K562 (cell line): ENCODE results near the gene RIC3. TPM values are rescaled to one million over a fixed set of nuclear protein-coding genes. Genes with fewer than 3 reads are reported as not detected.

Experiments used
- ATAC-seq: fragments of 200-7000 bp; cut with Tn5 transposase; 3 replicates; pipeline ENCODE4 v1.9.1; 2020; ENCODE audit warnings: moderate library complexity
- BruUV-seq: library from RNA; stranded (reverse); fragments of 400-500 nt; replicated peaks from 2 replicates; lab custom pipeline; 2021; lab: Mats Ljungman, UMichigan
- CTCF ChIA-PET: fragments of 300-600 bp; formaldehyde crosslinking; extraction: SDS; loops from one replicate; lab custom pipeline; 2021; ENCODE audit warnings: low intra/inter-chr PET ratio; lab: Yijun Ruan, JAX
- POLR2A ChIA-PET: fragments of 300-600, 350-650 bp; sonication (Branson Sonifier 250); formaldehyde crosslinking; extraction: SDS; loops from one replicate; lab custom pipeline; 2021; ENCODE audit warnings: antibody characterized with exemption, inconsistent platforms; lab: Yijun Ruan, JAX
- DNase-seq, 4 experiments: peaks; one replicate each; pipeline versions ENCODE4 v3.0.0 to v3.0.0-alpha.2; 2011 to 2018; ENCODE audit warnings: low spot score in 3 of 4, mixed read lengths in 3 of 4; ENCODE audit errors: extremely low read depth in 1 of 4
- FAIRE-seq: peaks from 2 replicates; lab custom pipeline; 2011; peaks lifted over from hg19 to GRCh38; lab: Jason Lieb, UNC
- H2AFZ ChIP-seq: 2 replicates; pipeline ENCODE4 v1.6.0; 2011; ENCODE audit warnings: low read depth, low read length, control low read depth, inconsistent platforms
- H3K27ac ChIP-seq: fragments of 200-600 bp; 3 replicates; pipeline ENCODE4 v1.8.0; 2011; ENCODE audit warnings: low read depth, mild to moderate bottlenecking, control low read depth, inconsistent platforms, low read length, moderate library complexity, mixed read lengths; ENCODE audit errors: extremely low read depth
- H3K27me3 ChIP-seq, 2 experiments: fragments of 300-600 bp in 1 of 2; 2 replicates in 1 of 2; 3 replicates in 1 of 2; pipeline versions ENCODE4 v1.6.0 to v1.8.0; 2011; ENCODE audit warnings: inconsistent platforms in 2 of 2, low read length in 2 of 2, mild to moderate bottlenecking in 1 of 2, mixed read lengths in 1 of 2, moderate library complexity in 1 of 2; ENCODE audit not compliant: control insufficient read depth in 2 of 2, insufficient read depth in 2 of 2
- H3K36me3 ChIP-seq: fragments of 300-600 bp; 3 replicates; pipeline ENCODE4 v1.8.0; 2011; ENCODE audit warnings: mild to moderate bottlenecking, low read length, inconsistent platforms; ENCODE audit not compliant: control insufficient read depth, insufficient read depth
- H3K4me1 ChIP-seq, 2 experiments: fragments of 200-600 bp in 1 of 2; replicated peaks in 1 of 2; 2 replicates in 1 of 2; 3 replicates in 1 of 2; pipeline versions ENCODE4 v1.5.1 to v1.8.0; 2011; ENCODE audit warnings: inconsistent platforms in 2 of 2, low read length in 2 of 2, mild to moderate bottlenecking in 1 of 2, mixed read lengths in 1 of 2, moderate library complexity in 1 of 2; ENCODE audit not compliant: control insufficient read depth in 2 of 2, insufficient read depth in 2 of 2
- H3K4me2 ChIP-seq: 2 replicates; pipeline ENCODE4 v1.6.1; 2011; ENCODE audit warnings: low read length, control low read depth, inconsistent platforms, mixed read lengths; ENCODE audit not compliant: insufficient read depth
- H3K4me3 ChIP-seq: fragments of 200-600 bp; sonication (generic), shearing (Covaris generic); 2 replicates; pipeline ENCODE4 v1.5.1; 2016; ENCODE audit warnings: control low read depth, inconsistent platforms
- H3K79me2 ChIP-seq: fragments of 200-600 bp; 3 replicates; pipeline ENCODE4 v1.8.0; 2011; ENCODE audit warnings: low read length, inconsistent platforms; ENCODE audit not compliant: control insufficient read depth, insufficient read depth
- H3K9ac ChIP-seq, 2 experiments: 2 replicates each; pipeline versions ENCODE4 v1.6.0 to v1.6.1; 2011; ENCODE audit warnings: low read depth in 2 of 2, low read length in 2 of 2, control low read depth in 1 of 2, inconsistent platforms in 1 of 2, mild to moderate bottlenecking in 1 of 2, mixed read lengths in 1 of 2; ENCODE audit not compliant: insufficient read depth in 1 of 2
- H3K9me1 ChIP-seq: one replicate; pipeline ENCODE4 v1.6.0; 2011; ENCODE audit warnings: inconsistent platforms, mild to moderate bottlenecking, low read length, moderate library complexity; ENCODE audit not compliant: control insufficient read depth, insufficient read depth
- H3K9me3 ChIP-seq: replicated peaks from 2 replicates; pipeline ENCODE4 v1.5.1; 2011; ENCODE audit warnings: low read depth, low read length, inconsistent platforms; ENCODE audit not compliant: control insufficient read depth, insufficient read depth
- H4K20me1 ChIP-seq: replicated peaks from 2 replicates; pipeline ENCODE4 v1.6.1; 2011; ENCODE audit warnings: low read length, inconsistent platforms, mixed read lengths; ENCODE audit not compliant: control insufficient read depth, insufficient read depth
- ILF3 ChIP-seq: fragments of 450-650 bp; IDR thresholded peaks from 2 replicates; pipeline ENCODE4 v1.6.1; 2018; ENCODE audit warnings: antibody characterized with exemption, mild to moderate bottlenecking, moderate library complexity, borderline replicate concordance
- POLR2AphosphoS5 ChIP-seq: IDR thresholded peaks from 2 replicates; pipeline ENCODE4 v1.6.1; 2011; ENCODE audit warnings: mild to moderate bottlenecking, low read depth, low read length, moderate library complexity; ENCODE audit not compliant: control insufficient read depth, insufficient read depth
- POLR3G ChIP-seq: IDR thresholded peaks from 2 replicates; pipeline ENCODE4 v1.6.1; 2011; ENCODE audit not compliant: insufficient read length, insufficient replicate concordance; ENCODE audit errors: extremely low read depth
- RAD21 ChIP-seq, 2 experiments: fragments of 250-450 bp in 1 of 2; fragments of 450-650 bp in 1 of 2; sonication (Bioruptor Pico) in 1 of 2; formaldehyde crosslinking in 1 of 2; IDR thresholded peaks in 1 of 2; conservative IDR thresholded peaks in 1 of 2; 2 replicates each; pipeline versions ENCODE4 v1.4.0 to v1.8.0; 2020 to 2022; ENCODE audit warnings: mild to moderate bottlenecking in 2 of 2, moderate library complexity in 1 of 2
- RCOR1 ChIP-seq, 2 experiments: IDR thresholded peaks; 2 replicates each; pipeline ENCODE4 v1.6.1; 2012; ENCODE audit warnings: low read depth in 2 of 2, low read length in 2 of 2, borderline replicate concordance in 1 of 2, improper control_type of control experiment in 1 of 2
- SMARCE1 ChIP-seq: fragments of 450-650 bp; IDR thresholded peaks from 2 replicates; pipeline ENCODE4 v1.7.1; 2016; ENCODE audit warnings: mild to moderate bottlenecking
- TEAD1 ChIP-seq, 2 experiments: fragments of 450-650 bp in 1 of 2; sonication (generic) in 1 of 2; formaldehyde crosslinking; IDR thresholded peaks; 2 replicates each; pipeline versions ENCODE4 v1.4.0 to v1.8.0; 2020 to 2022; ENCODE audit warnings: mild to moderate bottlenecking in 2 of 2, missing genetic modification reagents in 1 of 2
- WGBS: fragments of 100-300 bp; shearing (Covaris generic); methylation state at CpG from one replicate; pipeline ENCODE4 v1.1.6; 2016; ENCODE audit warnings: low coverage, mixed read lengths; ENCODE audit not compliant: insufficient coverage; ENCODE audit errors: missing lambda C conversion rate; 5-methylcytosine and 5-hydroxymethylcytosine counted together
- in situ Hi-C: fragments of 300-500 bp; cut with MboI; formaldehyde crosslinking; loops from 4 replicates; pipeline ENCODE4 v1.15.0; 2018; ENCODE audit warnings: inconsistent platforms, mixed read lengths
- intact Hi-C: fragments of 100-400 bp; cut with micrococcal nuclease; formaldehyde crosslinking; loops from 2 replicates; pipeline ENCODE4 v1.14.2; 2022
- polyA plus RNA-seq, 8 experiments: library from polyadenylated mRNA; depleted of rRNA in 4 of 8; stranded (reverse) in 5 of 8; unstranded in 3 of 8; fragments of >200 nt; fragmentation: Nextera tagmentation in 2 of 8; fragmentation: Illumina TruSeq in 1 of 8; extraction: Ambion mirVana in 2 of 8; extraction: Trizol in 1 of 8; gene quantifications; 2 replicates each; pipeline versions ENCODE4 v1.2.1 to v1.2.3, GENCODE V29; 2011 to 2014; ENCODE audit warnings: inconsistent platforms in 1 of 8, missing spikeins in 1 of 8
- total RNA-seq, 7 experiments: library from RNA; depleted of rRNA in 6 of 7; stranded (reverse); fragments of >200 nt in 6 of 7; fragmentation: Illumina TruSeq in 2 of 7; extraction: Trizol in 2 of 7; gene quantifications; 2 replicates each; pipeline versions ENCODE4 v1.2.1 to v1.2.3, GENCODE V29; 2011 to 2021; ENCODE audit warnings: low replicate concordance in 1 of 7
- TF ChIP-seq, protein P1 (sequence below), 3 experiments: IDR thresholded peaks in 2 of 3; conservative IDR thresholded peaks in 1 of 3; 2 replicates each; pipeline ENCODE4 v1.5.1; 2011 to 2012; ENCODE audit warnings: low read length in 3 of 3, mild to moderate bottlenecking in 3 of 3, control low read depth in 2 of 3, improper control_type of control experiment in 1 of 3, inconsistent platforms in 1 of 3, low read depth in 1 of 3, mixed read lengths in 1 of 3, moderate library complexity in 1 of 3; ENCODE audit not compliant: insufficient read depth in 2 of 3

RIC3 gene
- total and polyA plus RNA-seq, 9 of the 15 experiments (the other 6 are each of a cell fraction or from before 2014, with no cell fraction given): 0.03 to 0.16 (median 0.05) TPM; not detected in 4

DNA sequence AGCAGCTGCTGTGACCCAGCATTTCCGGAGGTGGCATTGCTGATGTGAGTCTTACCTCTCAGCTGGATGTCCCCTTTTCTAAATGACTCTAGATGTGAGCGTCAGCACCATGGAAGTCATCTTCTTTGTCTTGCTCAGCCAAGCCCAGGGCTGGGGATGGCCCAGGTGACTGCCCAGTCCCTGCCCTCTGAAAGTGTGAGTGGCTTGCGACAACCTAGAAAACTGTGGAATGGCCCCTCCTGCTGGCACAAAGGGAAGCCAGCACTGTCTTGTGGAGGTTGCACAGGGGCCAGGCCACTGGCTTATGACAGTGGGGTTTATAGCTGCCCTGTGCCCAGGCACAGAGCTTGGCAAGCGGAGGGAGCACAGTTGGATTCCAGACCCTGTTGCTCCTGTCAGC, 81.6 kb downstream of the RIC3 start:
- TF ChIP-seq RAD21 (CRISPR knock-in tag; conservative IDR thresholded peaks at IDR 0.05 in 1 of 2, IDR thresholded peaks at IDR 0.05 in 1 of 2) (peak; percentile 35 to 44; a peak in 3 of 4 replicates), POLR3G (no peak), ILF3 (no peak), RCOR1 (IDR thresholded peaks at IDR 0.05; ENCODE audit: borderline replicate concordance in 1 of 2, low read depth in 2 of 2, low read length in 2 of 2) (no peak), TEAD1 (CRISPR knock-in tag; IDR thresholded peaks at IDR 0.05) (no peak), POLR2AphosphoS5 (no peak), SMARCE1 (no peak)
- TF ChIP-seq, protein P1, sequence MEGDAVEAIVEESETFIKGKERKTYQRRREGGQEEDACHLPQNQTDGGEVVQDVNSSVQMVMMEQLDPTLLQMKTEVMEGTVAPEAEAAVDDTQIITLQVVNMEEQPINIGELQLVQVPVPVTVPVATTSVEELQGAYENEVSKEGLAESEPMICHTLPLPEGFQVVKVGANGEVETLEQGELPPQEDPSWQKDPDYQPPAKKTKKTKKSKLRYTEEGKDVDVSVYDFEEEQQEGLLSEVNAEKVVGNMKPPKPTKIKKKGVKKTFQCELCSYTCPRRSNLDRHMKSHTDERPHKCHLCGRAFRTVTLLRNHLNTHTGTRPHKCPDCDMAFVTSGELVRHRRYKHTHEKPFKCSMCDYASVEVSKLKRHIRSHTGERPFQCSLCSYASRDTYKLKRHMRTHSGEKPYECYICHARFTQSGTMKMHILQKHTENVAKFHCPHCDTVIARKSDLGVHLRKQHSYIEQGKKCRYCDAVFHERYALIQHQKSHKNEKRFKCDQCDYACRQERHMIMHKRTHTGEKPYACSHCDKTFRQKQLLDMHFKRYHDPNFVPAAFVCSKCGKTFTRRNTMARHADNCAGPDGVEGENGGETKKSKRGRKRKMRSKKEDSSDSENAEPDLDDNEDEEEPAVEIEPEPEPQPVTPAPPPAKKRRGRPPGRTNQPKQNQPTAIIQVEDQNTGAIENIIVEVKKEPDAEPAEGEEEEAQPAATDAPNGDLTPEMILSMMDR (IDR thresholded peaks at IDR 0.05 in 2 of 3, conservative IDR thresholded peaks at IDR 0.05 in 1 of 3; ENCODE audit: insufficient read depth in 2 of 3, low read depth in 1 of 3, low read length in 3 of 3): peak; percentile 23 to 40 (median 33); a peak in 4 of 6 replicates
- intact Hi-C loops: no loop called here

More for the DNA sequence above, 81.6 kb downstream of the RIC3 start:
- Histone ChIP-seq H3K4me3 (no peak overlapping the region), H3K36me3 (no peaks in the 10 kb centered on the region), H3K4me1 (no peaks in the 10 kb centered on the region), H3K27ac (no peak overlapping the region), H2AFZ (no peak overlapping the region), H3K9ac (no peak overlapping the region; a peak in 1 of 4 replicates), H3K79me2 (no peaks in the 10 kb centered on the region), H3K9me1 (no peaks in the 10 kb centered on the region), H4K20me1 (no peaks in the 10 kb centered on the region), H3K27me3 (peaks cover 0 to 71% of the 10 kb centered on the region in 2 experiments; a peak in 3 of 5 replicates), H3K9me3 (no peaks in the 10 kb centered on the region), H3K4me2 (no peak overlapping the region)
- peak; percentile 46; the same call in 2 of the 3 replicates for ATAC-seq
- in situ Hi-C loops: no loop called here
- ChIA-PET CTCF (interaction anchor here (1.4 kb wide), 1 partner anchor 54 kb away, joined by 5 read pairs; no protein-coding TSS in a partner anchor), POLR2A (interaction anchor here (0.6 to 1.8 kb wide), 2 partner anchors 12 to 1517 kb away, joined by 4 read pairs; no protein-coding TSS in a partner anchor)
- BruUV-seq: no TSS peak
- WGBS: 0% methylated on average over 4 of the region's 4 CpGs
- FAIRE-seq: no peak
- DNase-seq: peak in 1 of 4 experiments; percentile 8
